OCI-LY3 (cell line): ENCODE measurements around the gene CLEC16A.

ENCODE experiments used
- CTCF ChIP-seq: fragments of 200-600, 300-600 bp; sonication (generic); IDR thresholded peaks from 2 replicates; pipeline ENCODE4 v1.5.1; 2014; ENCODE audit warnings: antibody characterized with exemption, low read length, low read depth
- EZH2phosphoT487 ChIP-seq: fragments of 200-600 bp; shearing (Covaris generic); IDR thresholded peaks from 2 replicates; pipeline ENCODE4 v1.6.1; 2018; ENCODE audit warnings: antibody characterized with exemption, mixed run types, low read depth

DNA sequence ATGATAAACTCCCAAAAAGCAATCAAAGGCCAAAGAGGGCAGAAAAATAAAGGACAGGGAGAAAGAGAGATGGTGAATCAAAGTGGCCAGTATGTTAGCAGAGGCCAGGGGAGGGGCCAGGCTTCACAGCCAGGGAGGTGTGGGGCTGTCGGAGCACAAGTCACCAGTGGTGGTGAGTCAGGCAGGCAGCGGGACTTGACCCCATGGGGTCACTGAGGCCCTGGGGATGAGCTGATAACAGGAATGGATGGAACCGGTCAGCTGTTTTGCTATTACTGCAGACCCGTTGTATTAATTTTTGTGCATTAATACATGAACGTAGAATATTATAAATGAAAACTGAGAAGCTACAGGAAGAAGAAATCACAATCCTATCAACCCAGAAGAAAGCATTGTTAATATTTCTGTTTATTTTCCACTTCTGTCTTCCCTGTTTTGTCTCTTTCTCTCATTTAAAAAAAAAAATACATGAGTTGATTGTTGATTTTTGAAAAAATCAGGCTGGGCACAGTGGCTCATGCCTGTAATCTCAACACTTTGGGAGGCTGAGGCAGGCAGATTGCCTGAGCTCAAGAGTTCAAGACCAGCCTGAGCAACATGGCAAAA is 204.8 kb downstream of the CLEC16A start:
- TF ChIP-seq CTCF (no peak), EZH2phosphoT487 (no peak)
